Activated CD4-positive, alpha-beta memory T cell treated with anti-CD3 and anti-CD28 coated beads for 36 hours (primary cell): ENCODE data around the gene CDKL1. TPM values are rescaled to one million over a fixed set of nuclear protein-coding genes. Genes with fewer than 3 reads are reported as not detected.

ENCODE experiments used
- CTCF ChIA-PET: fragments of 350-600 bp; sonication (Branson Sonifier 250); formaldehyde crosslinking; loops from one replicate; lab custom pipeline; 2021; ENCODE audit warnings: antibody characterized with exemption, inconsistent platforms; lab: Charles Lee
- POLR2A ChIA-PET: fragments of 350-600 bp; sonication (Branson Sonifier 250); formaldehyde crosslinking; loops from one replicate; lab custom pipeline; 2021; ENCODE audit warnings: antibody characterized with exemption; lab: Charles Lee
- DNase-seq: peaks from one replicate; pipeline ENCODE4 v3.0.0-alpha.2; 2020
- H3K27ac Mint-ChIP-seq: one replicate; pipeline ENCODE4 v1.8.0; 2021; ENCODE audit warnings: mixed read lengths
- H3K27me3 Mint-ChIP-seq: one replicate; pipeline ENCODE4 v1.8.0; 2021; ENCODE audit warnings: mixed read lengths
- H3K36me3 Mint-ChIP-seq: one replicate; pipeline ENCODE4 v1.8.0; 2021; ENCODE audit warnings: mixed read lengths
- H3K4me1 Mint-ChIP-seq: one replicate; pipeline ENCODE4 v1.8.0; 2021; ENCODE audit warnings: low read depth, mixed read lengths
- H3K4me3 Mint-ChIP-seq: one replicate; pipeline ENCODE4 v1.8.0; 2021; ENCODE audit warnings: mild to moderate bottlenecking, mixed read lengths
- H3K9me3 Mint-ChIP-seq: one replicate; pipeline ENCODE4 v1.8.0; 2021; ENCODE audit warnings: mixed read lengths
- intact Hi-C: fragments of 100-400 bp; cut with micrococcal nuclease; formaldehyde crosslinking; loops from one replicate; pipeline ENCODE4 v1.15.1; 2023
- total RNA-seq, 2 experiments: library from RNA; stranded (reverse); gene quantifications; one replicate each; pipeline ENCODE4 v1.2.3, GENCODE V29; 2021

The CDKL1 gene
- total RNA-seq, 2 experiments from 2014 or later = 2.4 to 3.4 TPM

GRCh38 chr14:50355692-50356091 is 41.0 kb downstream of the CDKL1 start:
- ChIA-PET POLR2A (interaction anchor here (0.9 kb wide), 1 partner anchor 12 kb away, joined by 3 read pairs; no protein-coding TSS in a partner anchor), CTCF (no interaction called here)
- no peak for DNase-seq
- Mint-ChIP-seq H3K4me3 (no peak overlapping the region), H3K36me3 (peaks cover 16% of the 10 kb centered on the region), H3K27me3 (no peaks in the 10 kb centered on the region), H3K4me1 (no peaks in the 10 kb centered on the region), H3K9me3 (no peaks in the 10 kb centered on the region), H3K27ac (no peak overlapping the region)
- intact Hi-C loops = no loop called here

- H3K27me3 Mint-ChIP-seq = no peaks in the 10 kb centered on the region
- H3K4me1 Mint-ChIP-seq = no peaks in the 10 kb centered on the region
- POLR2A ChIA-PET = no interaction called here
These were observed 42.2 kb downstream of the CDKL1 start for GRCh38 chr14:50354527-50354926.

GRCh38 chr14:50353126-50353525 is 43.6 kb downstream of the CDKL1 start:
- intact Hi-C loops = no loop called here
- peaks cover 13% of the 10 kb centered on the region for H3K36me3 Mint-ChIP-seq
- H3K4me3 Mint-ChIP-seq = no peak overlapping the region
- ChIA-PET CTCF (no interaction called here), POLR2A (no interaction called here)
- no peaks in the 10 kb centered on the region for H3K27me3 Mint-ChIP-seq
- no peak overlapping the region for H3K27ac Mint-ChIP-seq
- no peak for DNase-seq
- no peaks in the 10 kb centered on the region for H3K9me3 Mint-ChIP-seq
- H3K4me1 Mint-ChIP-seq = no peaks in the 10 kb centered on the region

More at GRCh38 chr14:50354527-50354926, 42.2 kb downstream of the CDKL1 start:
- no peak for DNase-seq
- Mint-ChIP-seq H3K9me3 (no peaks in the 10 kb centered on the region), H3K4me3 (no peak overlapping the region), H3K27ac (no peak overlapping the region), H3K36me3 (peaks cover 16% of the 10 kb centered on the region)
- CTCF ChIA-PET = no interaction called here
- intact Hi-C loops = no loop called here

- Mint-ChIP-seq H3K4me3 (no peak overlapping the region), H3K36me3 (peaks cover 11% of the 10 kb centered on the region), H3K27me3 (no peaks in the 10 kb centered on the region), H3K9me3 (no peaks in the 10 kb centered on the region), H3K4me1 (no peaks in the 10 kb centered on the region), H3K27ac (no peak overlapping the region)
- CTCF ChIA-PET = no interaction called here
- no peak for DNase-seq
- intact Hi-C loops = no loop called here
- POLR2A ChIA-PET = no interaction called here
These were observed 44.1 kb downstream of the CDKL1 start for GRCh38 chr14:50352584-50352983.

- Mint-ChIP-seq H3K27ac (no peak overlapping the region), H3K4me3 (no peak overlapping the region), H3K36me3 (peaks cover 4% of the 10 kb centered on the region), H3K4me1 (no peaks in the 10 kb centered on the region), H3K9me3 (no peaks in the 10 kb centered on the region), H3K27me3 (peaks cover 2% of the 10 kb centered on the region)
- POLR2A ChIA-PET = interaction anchor here (0.7 to 1.2 kb wide), 2 partner anchors 105 to 244 kb away, joined by 4 read pairs; no protein-coding TSS in a partner anchor
- CTCF ChIA-PET = no interaction called here
- DNase-seq = no peak
- intact Hi-C loops = no loop called here
These were observed 45.7 kb downstream of the CDKL1 start for GRCh38 chr14:50350975-50351374.

- ChIA-PET POLR2A (no interaction called here), CTCF (interaction anchor here (0.9 kb wide), 1 partner anchor 28 kb away, joined by 3 read pairs; no protein-coding TSS in a partner anchor)
- no peak for DNase-seq
- Mint-ChIP-seq H3K27me3 (peaks cover 4% of the 10 kb centered on the region), H3K9me3 (no peaks in the 10 kb centered on the region), H3K4me3 (no peak overlapping the region), H3K27ac (no peak overlapping the region), H3K36me3 (peaks cover 2% of the 10 kb centered on the region), H3K4me1 (peaks cover 9% of the 10 kb centered on the region)
- intact Hi-C loops = no loop called here
These were observed 47.7 kb downstream of the CDKL1 start for GRCh38 chr14:50348933-50349332.

GRCh38 chr14:50347521-50347920 is 49.2 kb downstream of the CDKL1 start:
- POLR2A ChIA-PET = no interaction called here
- H3K36me3 Mint-ChIP-seq = no peaks in the 10 kb centered on the region
- CTCF ChIA-PET = interaction anchor here (1.3 kb wide), 1 partner anchor 49 kb away, joined by 3 read pairs; the partner anchor contains the start of gene CDKL1
- H3K27me3 Mint-ChIP-seq = peaks cover 4% of the 10 kb centered on the region
- H3K9me3 Mint-ChIP-seq = no peaks in the 10 kb centered on the region
- peaks cover 21% of the 10 kb centered on the region for H3K4me1 Mint-ChIP-seq
- H3K4me3 Mint-ChIP-seq = no peak overlapping the region
- no peak overlapping the region for H3K27ac Mint-ChIP-seq
- intact Hi-C loops = no loop called here
- no peak for DNase-seq

- CTCF ChIA-PET = interaction anchor here (1.2 to 1.7 kb wide), 2 partner anchors 24 to 52 kb away, joined by 3 read pairs; no protein-coding TSS in a partner anchor
- no peaks in the 10 kb centered on the region for H3K9me3 Mint-ChIP-seq
- no peak overlapping the region for H3K4me3 Mint-ChIP-seq
- DNase-seq = no peak
- H3K4me1 Mint-ChIP-seq = peaks cover 22% of the 10 kb centered on the region
- H3K27ac Mint-ChIP-seq = no peak overlapping the region
- intact Hi-C loops = no loop called here
- H3K27me3 Mint-ChIP-seq = peaks cover 4% of the 10 kb centered on the region
- POLR2A ChIA-PET = no interaction called here
- peaks cover 1% of the 10 kb centered on the region for H3K36me3 Mint-ChIP-seq
These were observed 50.7 kb downstream of the CDKL1 start for GRCh38 chr14:50345846-50346422.

GRCh38 chr14:50344876-50345563 is 51.7 kb downstream of the CDKL1 start:
- intact Hi-C loops = loop anchor here (1.0 kb wide), 6 partner anchors 18 to 381 kb away; partner anchors contain the start of genes CDKL1 and MAP4K5

GRCh38 chr14:50344116-50344775 is 52.4 kb downstream of the CDKL1 start:
- Mint-ChIP-seq H3K4me3 (no peak overlapping the region), H3K27ac (no peak overlapping the region), H3K36me3 (peaks cover 3% of the 10 kb centered on the region), H3K9me3 (no peaks in the 10 kb centered on the region), H3K27me3 (peaks cover 4% of the 10 kb centered on the region), H3K4me1 (peaks cover 22% of the 10 kb centered on the region)
- POLR2A ChIA-PET = interaction anchor here (0.6 to 1.3 kb wide), 6 partner anchors 9 to 1810 kb away, joined by 3 to 9 read pairs (median 4); no protein-coding TSS in a partner anchor
- peak; percentile 89 for DNase-seq
- intact Hi-C loops = loop anchor here (1.0 kb wide), 6 partner anchors 19 to 382 kb away; partner anchors contain the start of genes CDKL1 and MAP4K5
- CTCF ChIA-PET = interaction anchor here (0.6 to 3.0 kb wide), 7 partner anchors 9 to 418 kb away, joined by 3 to 22 read pairs (median 3); no protein-coding TSS in a partner anchor

More at GRCh38 chr14:50344876-50345563, 51.7 kb downstream of the CDKL1 start:
- DNase-seq = no peak
- peaks cover 3% of the 10 kb centered on the region for H3K36me3 Mint-ChIP-seq
- H3K27me3 Mint-ChIP-seq = peaks cover 4% of the 10 kb centered on the region
- H3K4me3 Mint-ChIP-seq = no peak overlapping the region
- ChIA-PET CTCF (interaction anchor here (0.6 to 3.0 kb wide), 5 partner anchors 10 to 378 kb away, joined by 3 to 22 read pairs (median 4); no protein-coding TSS in a partner anchor), POLR2A (interaction anchor here (0.7 kb wide), 1 partner anchor 1809 kb away, joined by 3 read pairs; no protein-coding TSS in a partner anchor)
- H3K9me3 Mint-ChIP-seq = no peaks in the 10 kb centered on the region
- H3K27ac Mint-ChIP-seq = no peak overlapping the region
- peaks cover 22% of the 10 kb centered on the region for H3K4me1 Mint-ChIP-seq

- peaks cover 3% of the 10 kb centered on the region for H3K36me3 Mint-ChIP-seq
- H3K27me3 Mint-ChIP-seq = peaks cover 4% of the 10 kb centered on the region
- ChIA-PET CTCF (interaction anchor here (0.8 to 3.0 kb wide), 4 partner anchors 20 to 419 kb away, joined by 3 to 22 read pairs (median 4); no protein-coding TSS in a partner anchor), POLR2A (interaction anchor here (0.6 to 1.3 kb wide), 4 partner anchors 8 to 304 kb away, joined by 3 to 9 read pairs (median 4); no protein-coding TSS in a partner anchor)
- no peak overlapping the region for H3K27ac Mint-ChIP-seq
- peaks cover 22% of the 10 kb centered on the region for H3K4me1 Mint-ChIP-seq
- H3K4me3 Mint-ChIP-seq = no peak overlapping the region
- intact Hi-C loops = no loop called here
- H3K9me3 Mint-ChIP-seq = no peaks in the 10 kb centered on the region
- DNase-seq = no peak
These were observed 53.2 kb downstream of the CDKL1 start for GRCh38 chr14:50343434-50343833.
